Measurements from ENCODE around the gene NHS.
"Not testable (repeated sequence)": the region's sequence is repeated elsewhere in the genome, so short reads cannot be mapped to it uniquely, and the experiment has no call there.

Gene NHS

GRCh38 chrX:17405225-17405969 lies 30.4 kb downstream of the NHS start:
- DNase-seq = peak; percentile 66

- DNase-seq = no peak
Measured at GRCh38 chrX:17409566-17410290, 34.7 kb downstream of the NHS start.

- no peak for DNase-seq
Measured at GRCh38 chrX:17410651-17411050, 35.7 kb downstream of the NHS start.

DNA sequence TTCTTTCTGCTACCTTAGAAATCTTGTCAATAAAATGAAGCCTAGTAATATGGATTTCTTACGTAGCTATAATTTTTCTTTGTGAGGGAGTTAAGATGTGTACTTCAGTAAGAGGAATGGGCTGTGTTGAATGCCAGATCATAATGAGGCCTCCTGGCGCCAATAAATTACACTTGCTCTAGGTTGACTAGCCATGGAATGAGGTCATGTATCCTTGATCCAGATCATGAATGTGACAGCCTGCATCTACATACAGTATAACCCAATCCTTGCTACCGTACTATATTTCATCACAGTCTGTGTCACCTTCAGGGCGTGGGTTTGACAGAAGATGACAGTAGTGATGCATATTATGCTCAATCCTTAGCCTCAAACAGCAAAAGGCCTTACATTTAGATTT lies 36.2 kb downstream of the NHS start:
- no peak for DNase-seq

DNA sequence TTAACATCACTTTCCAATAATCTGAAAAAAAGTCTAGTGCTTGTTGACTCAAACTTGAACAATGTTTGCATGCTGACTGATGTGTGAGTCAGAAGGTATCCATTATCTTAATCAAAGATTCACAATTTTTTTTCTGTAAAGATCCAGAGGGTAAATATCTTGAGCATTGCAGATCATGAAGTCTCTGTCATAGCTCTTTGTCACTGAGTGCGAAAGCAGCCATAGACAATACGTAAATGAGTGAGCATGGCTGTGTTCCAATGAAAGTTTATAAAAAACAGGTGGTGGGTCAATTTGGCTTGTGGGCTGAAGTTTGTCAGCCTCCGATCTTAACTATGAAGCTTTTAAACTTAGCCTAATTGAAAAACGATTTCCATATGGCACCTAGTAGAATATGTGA lies 37.7 kb downstream of the NHS start:
- peak; percentile 90 for DNase-seq

GRCh38 chrX:17413228-17413627 lies 38.2 kb downstream of the NHS start:
- peak; percentile 89 for DNase-seq

DNA sequence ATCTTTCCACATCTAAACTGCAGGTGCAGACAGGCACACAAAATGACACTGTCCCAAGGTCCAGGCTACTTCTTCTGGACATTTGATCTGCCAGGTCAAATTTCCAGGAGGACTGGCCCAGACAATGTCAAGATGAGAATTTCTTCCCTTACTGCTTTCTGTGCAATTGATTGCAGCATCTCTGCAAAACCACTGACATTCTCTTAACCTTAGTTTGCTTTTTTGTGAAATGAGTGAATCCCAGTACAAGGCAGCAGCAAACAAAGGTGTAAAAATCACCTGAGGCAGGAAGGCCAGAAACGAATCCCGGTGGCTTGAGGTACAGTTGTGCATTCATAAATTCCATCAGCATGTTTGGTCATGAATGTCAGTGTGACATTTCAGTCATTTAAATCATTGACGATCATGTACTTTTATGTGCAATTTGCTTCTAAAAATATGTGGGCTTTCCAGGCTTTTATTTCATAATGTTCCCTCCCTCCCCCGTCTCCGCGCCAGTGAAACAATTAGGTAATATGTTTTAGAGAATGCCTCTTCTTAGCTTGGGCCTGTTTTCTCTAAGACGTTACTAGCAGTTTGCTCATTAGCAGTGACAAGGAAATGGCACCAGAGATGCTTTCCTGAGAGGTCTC lies 39.1 kb downstream of the NHS start:
- no peak for DNase-seq

- no peak for DNase-seq
Measured at GRCh38 chrX:17414839-17415238, 39.8 kb downstream of the NHS start.

GRCh38 chrX:17415242-17415810 lies 40.3 kb downstream of the NHS start:
- DNase-seq = peak; percentile 46

DNA sequence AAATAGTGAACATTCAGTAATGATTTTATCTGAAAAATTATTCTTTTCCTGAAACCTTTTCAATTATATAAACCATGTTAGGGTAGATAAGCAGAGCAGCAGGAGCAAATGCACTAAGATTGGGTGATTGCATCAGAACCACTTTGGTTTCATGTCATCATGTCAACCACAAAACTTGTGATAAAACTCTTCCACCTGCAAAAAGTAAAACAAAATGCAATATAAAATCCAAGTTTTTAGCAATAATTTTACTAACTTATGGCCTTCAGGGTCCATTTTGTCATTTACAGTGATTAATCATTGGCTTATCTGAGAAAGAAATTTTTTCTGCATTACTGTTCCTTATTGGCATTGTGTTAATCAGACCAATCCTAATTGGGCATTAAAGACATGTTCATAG lies 42.4 kb downstream of the NHS start:
- DNase-seq = no peak

- no peak for DNase-seq
Measured at GRCh38 chrX:17425136-17425535, 50.1 kb downstream of the NHS start.

DNA sequence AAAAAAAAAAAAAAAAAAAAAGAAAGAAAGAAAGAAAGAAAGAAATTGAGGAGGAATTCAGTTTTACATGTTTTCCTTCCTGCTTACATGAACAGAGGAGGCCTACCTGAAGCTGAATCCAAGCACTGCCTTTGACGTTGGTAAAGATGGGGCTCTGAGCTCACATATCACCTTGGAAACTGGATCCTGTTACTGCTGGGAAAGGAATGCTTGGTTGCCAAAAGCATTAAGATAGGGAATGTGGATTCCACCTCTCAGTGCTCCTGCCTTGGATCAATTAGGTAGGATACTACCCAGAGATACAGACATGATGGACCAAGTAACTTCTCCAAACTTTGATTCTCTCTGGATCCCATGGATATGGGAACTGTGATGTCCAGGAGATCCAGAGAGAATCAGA lies 50.6 kb downstream of the NHS start:
- no peak for DNase-seq

DNA sequence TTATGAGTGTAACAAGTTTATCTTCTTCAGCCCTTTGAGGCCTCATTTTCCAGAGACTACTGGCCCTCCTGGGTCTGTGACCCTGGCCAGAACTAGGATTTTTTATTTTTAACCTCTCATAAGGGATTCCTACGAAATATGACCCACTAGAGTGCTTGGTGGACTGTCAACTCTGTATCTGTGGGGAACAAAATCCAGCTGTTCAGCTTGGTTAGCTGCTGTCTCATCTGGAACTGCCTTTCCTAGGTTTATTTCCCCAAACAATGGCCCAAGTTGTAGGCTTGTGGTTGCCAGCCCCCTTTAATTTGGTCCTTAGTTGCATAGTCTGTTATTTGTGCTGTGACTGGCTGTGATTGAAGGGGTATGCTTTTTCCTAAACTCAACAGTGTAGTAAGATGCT lies 56.2 kb downstream of the NHS start:
- no peak for DNase-seq

- no peak for DNase-seq
Measured at GRCh38 chrX:17432158-17432557, 57.2 kb downstream of the NHS start.

DNA sequence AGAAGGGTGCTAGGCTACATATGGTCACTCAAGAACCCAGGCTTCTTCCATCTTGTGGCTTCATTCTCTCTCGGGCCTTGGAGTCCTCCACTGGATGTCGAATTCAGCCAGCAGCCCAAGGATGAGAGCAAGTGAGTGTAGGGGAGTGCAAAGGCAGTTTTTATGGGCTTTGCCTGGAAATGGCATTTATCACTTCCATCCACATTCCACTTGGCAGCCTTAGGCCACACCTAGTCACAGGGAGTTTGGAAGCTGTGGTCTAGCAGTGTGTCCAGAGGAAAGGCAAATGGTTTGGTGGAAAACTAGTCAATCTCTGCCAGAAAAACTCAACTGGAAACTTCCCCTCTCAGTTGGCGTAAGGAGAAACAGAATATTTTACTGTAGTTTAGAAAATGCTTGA lies 59.0 kb downstream of the NHS start:
- DNase-seq = no peak

DNA sequence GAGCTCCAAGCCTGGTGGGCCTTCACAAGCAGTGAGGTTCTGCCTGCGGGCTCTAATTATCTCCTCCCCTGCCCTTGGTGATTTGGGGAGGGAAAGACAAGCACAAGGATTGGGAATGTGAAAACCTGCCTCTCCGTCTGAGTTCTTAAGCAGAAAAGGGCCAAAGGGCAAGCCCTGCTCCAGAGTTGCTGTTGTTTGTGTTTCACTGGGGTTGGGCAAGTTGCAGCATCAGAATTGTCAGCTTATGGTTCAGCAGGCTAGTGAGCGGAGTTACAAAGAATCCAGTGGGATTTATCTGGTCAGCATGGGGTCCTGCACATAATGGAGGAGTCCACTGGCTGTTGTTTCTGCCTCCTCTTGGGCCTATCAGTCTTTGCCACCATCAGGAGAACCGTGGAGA lies 60.5 kb downstream of the NHS start:
- DNase-seq = no peak

DNA sequence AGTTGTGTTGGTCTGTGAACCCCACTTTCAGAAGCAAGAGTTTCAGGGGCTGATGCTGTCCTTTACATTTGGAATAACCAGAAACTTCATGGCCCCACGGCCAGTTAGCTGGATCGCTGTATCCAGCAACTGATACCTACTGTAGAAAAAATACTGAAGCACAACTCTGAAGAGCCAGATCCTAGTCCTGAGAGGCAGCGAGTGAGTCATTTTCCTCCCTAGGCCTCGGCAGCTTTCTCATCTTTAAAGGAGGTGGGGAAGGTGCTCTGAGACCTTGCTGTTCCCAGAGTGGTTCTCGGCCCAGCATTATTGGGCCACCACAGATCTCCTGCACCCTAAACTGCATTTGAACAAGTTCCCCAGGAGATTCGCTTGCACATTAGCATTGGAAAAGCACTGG lies 63.2 kb downstream of the NHS start:
- no peak for DNase-seq

GRCh38 chrX:17440258-17440657 lies 65.3 kb downstream of the NHS start:
- no peak for DNase-seq

DNA sequence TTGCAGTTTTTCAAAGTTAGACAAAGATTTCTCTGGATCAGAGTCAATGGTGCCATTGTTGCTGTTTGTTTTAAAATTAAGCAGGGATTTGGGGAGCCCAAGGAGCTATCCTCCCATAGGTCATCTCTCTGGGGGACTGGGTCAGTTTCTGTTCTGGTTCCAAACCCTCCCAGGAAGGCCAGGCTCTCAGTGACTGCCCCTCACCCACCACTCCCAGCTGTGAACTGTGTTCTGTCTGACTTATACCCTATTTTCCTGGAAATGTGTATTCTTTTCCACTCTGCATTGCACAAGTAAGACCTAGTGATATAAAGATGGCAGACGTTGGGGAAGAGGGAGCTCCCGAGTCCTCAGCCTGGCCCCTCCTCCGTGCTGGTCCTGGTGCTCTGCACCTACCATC lies 65.8 kb downstream of the NHS start:
- DNase-seq = no peak

- DNase-seq = peak; percentile 56
Measured at GRCh38 chrX:17441965-17442364, 67.0 kb downstream of the NHS start.

GRCh38 chrX:17442898-17443297 lies 67.9 kb downstream of the NHS start:
- peak; percentile 31 for DNase-seq

- peak; percentile 76 for DNase-seq
Measured at GRCh38 chrX:17443556-17443955, 68.6 kb downstream of the NHS start.

- DNase-seq = not testable (repeated sequence)
Measured at GRCh38 chrX:17446269-17446668, 71.3 kb downstream of the NHS start.

GRCh38 chrX:17448188-17448587 lies 73.2 kb downstream of the NHS start:
- DNase-seq = no peak
